Neuron (in vitro differentiated cells): Measurements from ENCODE around the gene ADARB2.

Experiments
- H2AFZ ChIP-seq: one replicate; pipeline ENCODE4 v1.6.1; 2013; ENCODE audit warnings: low read depth, mild to moderate bottlenecking, inconsistent platforms, low read length, moderate library complexity
- H3K27me3 ChIP-seq: one replicate; pipeline ENCODE4 v1.6.1; 2013; ENCODE audit warnings: low read length; ENCODE audit not compliant: insufficient read depth
- H3K36me3 ChIP-seq: one replicate; pipeline ENCODE4 v1.6.1; 2013; ENCODE audit warnings: low read length; ENCODE audit not compliant: insufficient read depth
- H3K4me1 ChIP-seq: one replicate; pipeline ENCODE4 v1.6.1; 2013; ENCODE audit warnings: low read length; ENCODE audit not compliant: insufficient read depth
- H3K4me3 ChIP-seq: 2 replicates; pipeline ENCODE4 v1.5.1; 2013; ENCODE audit warnings: mild to moderate bottlenecking, low read length, moderate library complexity
- H3K9me3 ChIP-seq: one replicate; pipeline ENCODE4 v1.6.1; 2013; ENCODE audit warnings: low read length

Gene ADARB2

GRCh38 chr10:1394155-1394912, 343.0 kb downstream of the ADARB2 start:
- Histone ChIP-seq H3K4me1 (no peaks in the 10 kb centered on the region), H3K9me3 (no peaks in the 10 kb centered on the region), H3K4me3 (no peak overlapping the region), H3K36me3 (no peaks in the 10 kb centered on the region), H2AFZ (no peak overlapping the region), H3K27me3 (no peaks in the 10 kb centered on the region)

GRCh38 chr10:1393481-1393880, 343.8 kb downstream of the ADARB2 start:
- no peaks in the 10 kb centered on the region for H3K27me3 ChIP-seq
- H2AFZ ChIP-seq = no peak overlapping the region
- no peaks in the 10 kb centered on the region for H3K4me1 ChIP-seq
- H3K9me3 ChIP-seq = no peaks in the 10 kb centered on the region
- no peak overlapping the region for H3K4me3 ChIP-seq
- no peaks in the 10 kb centered on the region for H3K36me3 ChIP-seq

- no peaks in the 10 kb centered on the region for H3K27me3 ChIP-seq
These were observed 345.2 kb downstream of the ADARB2 start for GRCh38 chr10:1392127-1392526.

GRCh38 chr10:1390200-1390599, 347.1 kb downstream of the ADARB2 start:
- no peaks in the 10 kb centered on the region for H3K27me3 ChIP-seq
- no peak overlapping the region for H2AFZ ChIP-seq
- no peaks in the 10 kb centered on the region for H3K4me1 ChIP-seq
- H3K9me3 ChIP-seq = no peaks in the 10 kb centered on the region
- H3K36me3 ChIP-seq = no peaks in the 10 kb centered on the region
- H3K4me3 ChIP-seq = no peak overlapping the region

More at GRCh38 chr10:1392127-1392526, 345.2 kb downstream of the ADARB2 start:
- Histone ChIP-seq H3K36me3 (no peaks in the 10 kb centered on the region), H3K4me1 (no peaks in the 10 kb centered on the region), H3K4me3 (no peak overlapping the region), H3K9me3 (no peaks in the 10 kb centered on the region), H2AFZ (no peak overlapping the region)

GRCh38 chr10:1384026-1384425, 353.3 kb downstream of the ADARB2 start:
- no peak overlapping the region for H3K4me3 ChIP-seq

GRCh38 chr10:1382711-1383110, 354.6 kb downstream of the ADARB2 start:
- Histone ChIP-seq H3K4me3 (no peak overlapping the region), H3K9me3 (no peaks in the 10 kb centered on the region), H2AFZ (no peak overlapping the region), H3K36me3 (no peaks in the 10 kb centered on the region), H3K4me1 (no peaks in the 10 kb centered on the region), H3K27me3 (no peaks in the 10 kb centered on the region)

More at GRCh38 chr10:1384026-1384425, 353.3 kb downstream of the ADARB2 start:
- Histone ChIP-seq H2AFZ (no peak overlapping the region), H3K4me1 (no peaks in the 10 kb centered on the region), H3K27me3 (no peaks in the 10 kb centered on the region), H3K9me3 (no peaks in the 10 kb centered on the region), H3K36me3 (no peaks in the 10 kb centered on the region)

- H2AFZ ChIP-seq = no peak overlapping the region
- no peaks in the 10 kb centered on the region for H3K27me3 ChIP-seq
- no peaks in the 10 kb centered on the region for H3K36me3 ChIP-seq
- H3K4me1 ChIP-seq = no peaks in the 10 kb centered on the region
- no peak overlapping the region for H3K4me3 ChIP-seq
- H3K9me3 ChIP-seq = no peaks in the 10 kb centered on the region
These were observed 356.0 kb downstream of the ADARB2 start for GRCh38 chr10:1381339-1381738.

GRCh38 chr10:1380088-1380671, 357.1 kb downstream of the ADARB2 start:
- Histone ChIP-seq H2AFZ (no peak overlapping the region), H3K4me3 (no peak overlapping the region), H3K27me3 (no peaks in the 10 kb centered on the region), H3K36me3 (no peaks in the 10 kb centered on the region), H3K9me3 (no peaks in the 10 kb centered on the region), H3K4me1 (no peaks in the 10 kb centered on the region)

GRCh38 chr10:1379601-1380000, 357.7 kb downstream of the ADARB2 start:
- no peaks in the 10 kb centered on the region for H3K36me3 ChIP-seq
- H3K27me3 ChIP-seq = no peaks in the 10 kb centered on the region
- H3K4me1 ChIP-seq = no peaks in the 10 kb centered on the region
- H2AFZ ChIP-seq = no peak overlapping the region
- H3K4me3 ChIP-seq = no peak overlapping the region
- no peaks in the 10 kb centered on the region for H3K9me3 ChIP-seq

GRCh38 chr10:1378473-1378872, 358.9 kb downstream of the ADARB2 start:
- no peak overlapping the region for H2AFZ ChIP-seq
- H3K4me1 ChIP-seq = no peaks in the 10 kb centered on the region
- H3K9me3 ChIP-seq = no peaks in the 10 kb centered on the region
- H3K4me3 ChIP-seq = no peak overlapping the region
- no peaks in the 10 kb centered on the region for H3K27me3 ChIP-seq
- no peaks in the 10 kb centered on the region for H3K36me3 ChIP-seq

GRCh38 chr10:1377740-1378397, 359.5 kb downstream of the ADARB2 start:
- H3K4me3 ChIP-seq = no peak overlapping the region
- no peaks in the 10 kb centered on the region for H3K9me3 ChIP-seq
- H2AFZ ChIP-seq = no peak overlapping the region
- H3K27me3 ChIP-seq = no peaks in the 10 kb centered on the region
- no peaks in the 10 kb centered on the region for H3K36me3 ChIP-seq
- no peaks in the 10 kb centered on the region for H3K4me1 ChIP-seq

GRCh38 chr10:1377231-1377630, 360.1 kb downstream of the ADARB2 start:
- H3K4me1 ChIP-seq = no peaks in the 10 kb centered on the region
- H3K4me3 ChIP-seq = no peak overlapping the region
- H3K36me3 ChIP-seq = no peaks in the 10 kb centered on the region
- no peaks in the 10 kb centered on the region for H3K27me3 ChIP-seq
- no peaks in the 10 kb centered on the region for H3K9me3 ChIP-seq
- no peak overlapping the region for H2AFZ ChIP-seq

- Histone ChIP-seq H2AFZ (no peak overlapping the region), H3K36me3 (no peaks in the 10 kb centered on the region), H3K9me3 (no peaks in the 10 kb centered on the region), H3K4me1 (no peaks in the 10 kb centered on the region), H3K27me3 (no peaks in the 10 kb centered on the region), H3K4me3 (no peak overlapping the region)
These were observed 360.9 kb downstream of the ADARB2 start for GRCh38 chr10:1376384-1376945.
